K562 (cell line): Measurements from ENCODE around the gene LENEP. TPM values are rescaled to one million over a fixed set of nuclear protein-coding genes. Genes with fewer than 3 reads are reported as not detected.
A peak's percentile ranks its signal among the peaks of the same experiment; 100 is the strongest.

Experiments
- CBFA2T3 ChIP-seq: fragments of 450-650 bp; IDR thresholded peaks from 2 replicates; pipeline ENCODE4 v1.6.1; 2017
- DPF2 ChIP-seq: fragments of 450-650 bp; IDR thresholded peaks from 2 replicates; pipeline ENCODE4 v1.6.1; 2016
- E2F8 ChIP-seq: fragments of 450-650 bp; IDR thresholded peaks from 2 replicates; pipeline ENCODE4 v1.7.1; 2018; ENCODE audit warnings: mild to moderate bottlenecking, low read depth; ENCODE audit not compliant: partially characterized antibody
- ESRRA ChIP-seq: fragments of 450-650 bp; IDR thresholded peaks from 2 replicates; pipeline ENCODE4 v1.6.1; 2014; ENCODE audit warnings: low read depth, mild to moderate bottlenecking, moderate library complexity, borderline replicate concordance
- IRF9 ChIP-seq: fragments of 450-650 bp; IDR thresholded peaks from 2 replicates; pipeline ENCODE4 v1.6.1; 2016; ENCODE audit warnings: missing biosample characterization, missing genetic modification characterization
- LCOR ChIP-seq: sonication (generic); formaldehyde crosslinking; IDR thresholded peaks from 2 replicates; pipeline ENCODE4 v1.8.0; 2022; ENCODE audit warnings: mild to moderate bottlenecking, missing genetic modification reagents
- LEF1 ChIP-seq: fragments of 450-650 bp; IDR thresholded peaks from 2 replicates; pipeline ENCODE4 v1.6.1; 2016; ENCODE audit warnings: mild to moderate bottlenecking
- NFE2 ChIP-seq: IDR thresholded peaks from 2 replicates; pipeline ENCODE4 v1.6.1; 2014; ENCODE audit warnings: antibody characterized with exemption, low read depth
- NONO ChIP-seq, 2 experiments: fragments of 200-400 bp in 1 of 2; fragments of 450-650 bp in 1 of 2; formaldehyde crosslinking in 1 of 2; IDR thresholded peaks; 2 replicates each; pipeline ENCODE4 v1.6.1; 2017; ENCODE audit warnings: low read depth in 2 of 2, mild to moderate bottlenecking in 2 of 2, moderate library complexity in 2 of 2, low read length in 1 of 2
- NR2C1 ChIP-seq, 2 experiments: fragments of 450-650 bp; IDR thresholded peaks; 2 replicates each; pipeline ENCODE4 v1.6.1; 2017; ENCODE audit warnings: mild to moderate bottlenecking in 2 of 2, antibody characterized with exemption in 1 of 2, inconsistent platforms in 1 of 2, missing compliant biosample characterization in 1 of 2, missing genetic modification characterization in 1 of 2
- NUFIP1 ChIP-seq: fragments of 450-650 bp; IDR thresholded peaks from 2 replicates; pipeline ENCODE4 v1.6.1; 2018; ENCODE audit not compliant: partially characterized antibody
- POLR2H ChIP-seq: IDR thresholded peaks from 2 replicates; pipeline ENCODE4 v1.6.1; 2016; ENCODE audit warnings: missing genetic modification characterization, low read depth, mild to moderate bottlenecking, control low read depth, missing compliant biosample characterization, moderate library complexity
- PYGO2 ChIP-seq: fragments of 450-650 bp; IDR thresholded peaks from 2 replicates; pipeline ENCODE4 v1.6.1; 2016; ENCODE audit warnings: mild to moderate bottlenecking, missing genetic modification characterization, moderate library complexity, missing compliant biosample characterization
- RBM15 ChIP-seq: fragments of 200-400 bp; formaldehyde crosslinking; IDR thresholded peaks from 2 replicates; pipeline ENCODE4 v1.6.1; 2018; ENCODE audit warnings: mild to moderate bottlenecking, low read length, moderate library complexity; ENCODE audit not compliant: insufficient read depth
- SAFB ChIP-seq: fragments of 200-400 bp; formaldehyde crosslinking; IDR thresholded peaks from 2 replicates; pipeline ENCODE4 v1.6.1; 2017; ENCODE audit warnings: low read depth, low read length, borderline replicate concordance
- SMAD4 ChIP-seq: fragments of 250-450 bp; sonication (Bioruptor Pico); conservative IDR thresholded peaks from 2 replicates; pipeline ENCODE4 v1.8.0; 2021; ENCODE audit warnings: inconsistent platforms, mild to moderate bottlenecking, moderate library complexity
- TCF15 ChIP-seq: fragments of 250-450 bp; sonication (Bioruptor Pico); IDR thresholded peaks from 2 replicates; pipeline ENCODE4 v1.8.0; 2022; ENCODE audit warnings: moderate library complexity, mild to moderate bottlenecking, inconsistent platforms
- TCF3 ChIP-seq: sonication (generic); formaldehyde crosslinking; IDR thresholded peaks from 2 replicates; pipeline ENCODE4 v1.4.0; 2020; ENCODE audit warnings: mild to moderate bottlenecking, missing genetic modification reagents
- TRIM28 ChIP-seq: fragments of 450-650 bp; IDR thresholded peaks from 2 replicates; pipeline ENCODE4 v1.6.1; 2017
- ZBTB8A ChIP-seq: fragments of 450-650 bp; IDR thresholded peaks from 2 replicates; pipeline ENCODE4 v1.6.1; 2018; ENCODE audit warnings: mild to moderate bottlenecking, moderate library complexity; ENCODE audit not compliant: partially characterized antibody
- ZFPM2 ChIP-seq: fragments of 250-450 bp; sonication (Bioruptor Pico); IDR thresholded peaks from 2 replicates; pipeline ENCODE4 v1.5.1; 2022; ENCODE audit warnings: mild to moderate bottlenecking
- ZKSCAN3 ChIP-seq: fragments of 250-450 bp; sonication (Bioruptor Pico); IDR thresholded peaks from 2 replicates; pipeline ENCODE4 v1.4.0; 2020
- ZNF277 ChIP-seq: fragments of 250-450 bp; sonication (Bioruptor Pico); IDR thresholded peaks from 2 replicates; pipeline ENCODE4 v1.8.0; 2022; ENCODE audit warnings: inconsistent platforms, mild to moderate bottlenecking, moderate library complexity, borderline replicate concordance
- ZNF408 ChIP-seq: fragments of 250-450 bp; sonication (Bioruptor Pico); IDR thresholded peaks from 2 replicates; pipeline ENCODE4 v1.4.0; 2020; ENCODE audit warnings: low read depth, mild to moderate bottlenecking, moderate library complexity
- ZNF561 ChIP-seq: fragments of 450-650 bp; formaldehyde crosslinking; conservative IDR thresholded peaks from 2 replicates; pipeline ENCODE4 v1.4.0; 2020; ENCODE audit warnings: mild to moderate bottlenecking, moderate library complexity
- polyA plus RNA-seq, 8 experiments: library from polyadenylated mRNA; depleted of rRNA in 4 of 8; stranded (reverse) in 5 of 8; unstranded in 3 of 8; fragments of >200 nt; fragmentation: Nextera tagmentation in 2 of 8; fragmentation: Illumina TruSeq in 1 of 8; extraction: Ambion mirVana in 2 of 8; extraction: Trizol in 1 of 8; gene quantifications; 2 replicates each; pipeline versions ENCODE4 v1.2.1 to v1.2.3, GENCODE V29; 2011 to 2014; ENCODE audit warnings: inconsistent platforms in 1 of 8, missing spikeins in 1 of 8
- total RNA-seq, 7 experiments: library from RNA; depleted of rRNA in 6 of 7; stranded (reverse); fragments of >200 nt in 6 of 7; fragmentation: Illumina TruSeq in 2 of 7; extraction: Trizol in 2 of 7; gene quantifications; 2 replicates each; pipeline versions ENCODE4 v1.2.1 to v1.2.3, GENCODE V29; 2011 to 2021; ENCODE audit warnings: low replicate concordance in 1 of 7

LENEP gene
- total and polyA plus RNA-seq, 9 of the 15 experiments (the other 6 are each of a cell fraction or from before 2014, with no cell fraction given) = 0.23 to 0.87 (median 0.67) TPM; not detected in 5

GRCh38 chr1:154963643-154964042, 29.7 kb upstream of the LENEP start (continued):
- TF ChIP-seq IRF9 (tag) = no peak
- TF ChIP-seq LCOR (CRISPR knock-in tag) = no peak
- no peak for TF ChIP-seq ZFPM2
- TF ChIP-seq DPF2 = peak; percentile 69
- TF ChIP-seq ZBTB8A = no peak
- TF ChIP-seq POLR2H = no peak
- TF ChIP-seq RBM15 = no peak
- TF ChIP-seq ZNF277 (CRISPR knock-in tag) = no peak
- no peak for TF ChIP-seq SMAD4 (CRISPR knock-in tag)
- no peak for TF ChIP-seq NR2C1 (IDR thresholded peaks at IDR 0.05)
- no peak for TF ChIP-seq NR2C1 (tag; IDR thresholded peaks at IDR 0.05)
- no peak for TF ChIP-seq NUFIP1
- peak; percentile 73 for TF ChIP-seq CBFA2T3
- no peak for TF ChIP-seq ZKSCAN3 (CRISPR knock-in tag)
- no peak for TF ChIP-seq E2F8
- TF ChIP-seq NFE2 = no peak
- no peak for TF ChIP-seq SAFB
- TF ChIP-seq LEF1 = no peak
- no peak for TF ChIP-seq TCF15 (CRISPR knock-in tag)
- no peak for TF ChIP-seq ZNF408 (CRISPR knock-in tag)
- no peak for TF ChIP-seq TRIM28
- no peak for TF ChIP-seq ZNF561 (CRISPR knock-in tag)
- TF ChIP-seq TCF3 (CRISPR knock-in tag) = peak; percentile 85
- TF ChIP-seq ESRRA = 0 out of 2 replicates have a peak, but pooled peaks have one; percentile 62
- no peak for TF ChIP-seq PYGO2 (tag)
- TF ChIP-seq NONO (IDR thresholded peaks at IDR 0.05; ENCODE audit: low read depth in 2 of 2, low read length in 1 of 2) = no peak
